Hepatocyte (in vitro differentiated cells): ENCODE results near the gene RALA. TPM values are rescaled to one million over a fixed set of nuclear protein-coding genes. Genes with fewer than 3 reads are reported as not detected.
"Not testable (repeated sequence)": the region's sequence is repeated elsewhere in the genome, so short reads cannot be mapped to it uniquely, and the experiment has no call there.

Experiments
- DNase-seq: peaks from one replicate; pipeline ENCODE4 v3.0.0-alpha.2; 2016; ENCODE audit warnings: low spot score
- H2AFZ ChIP-seq: fragments of 200-600 bp; sonication (generic); 2 replicates; pipeline ENCODE4 v1.6.0; 2016; ENCODE audit warnings: antibody characterized with exemption, mild to moderate bottlenecking
- H3K27ac ChIP-seq: fragments of 200-600 bp; sonication (generic); 2 replicates; pipeline ENCODE4 v1.5.1; 2016; ENCODE audit warnings: mild to moderate bottlenecking
- H3K27me3 ChIP-seq: fragments of 200-600 bp; sonication (generic); 2 replicates; pipeline ENCODE4 v1.6.1; 2016
- H3K36me3 ChIP-seq: fragments of 200-600 bp; sonication (generic); replicated peaks from 2 replicates; pipeline ENCODE4 v1.5.1; 2016; ENCODE audit warnings: low read depth; ENCODE audit not compliant: insufficient read depth
- H3K4me1 ChIP-seq: fragments of 200-600 bp; sonication (generic); 2 replicates; pipeline ENCODE4 v1.5.1; 2016; ENCODE audit warnings: mild to moderate bottlenecking, moderate library complexity; ENCODE audit not compliant: insufficient read depth
- H3K4me2 ChIP-seq: fragments of 200-600 bp; sonication (generic); 2 replicates; pipeline ENCODE4 v1.6.0; 2016
- H3K4me3 ChIP-seq: fragments of 200-600 bp; sonication (generic); 2 replicates; pipeline ENCODE4 v1.5.1; 2016; ENCODE audit warnings: mild to moderate bottlenecking
- H3K79me2 ChIP-seq: fragments of 200-600 bp; sonication (generic); 2 replicates; pipeline ENCODE4 v1.6.0; 2017; ENCODE audit warnings: mild to moderate bottlenecking
- H3K9me2 ChIP-seq: fragments of 200-600 bp; sonication (generic); replicated peaks from 2 replicates; pipeline ENCODE4 v1.6.0; 2017; ENCODE audit warnings: mild to moderate bottlenecking; ENCODE audit not compliant: insufficient read depth
- H3K9me3 ChIP-seq: fragments of 200-600 bp; sonication (generic); 2 replicates; pipeline ENCODE4 v1.5.1; 2016; ENCODE audit warnings: low read depth, mild to moderate bottlenecking
- H4K20me1 ChIP-seq: fragments of 200-600 bp; sonication (generic); 2 replicates; pipeline ENCODE4 v1.6.0; 2016; ENCODE audit warnings: mild to moderate bottlenecking; ENCODE audit not compliant: insufficient read depth, poor library complexity, severe bottlenecking
- EZH2 ChIP-seq: fragments of 200-600 bp; sonication (generic); IDR thresholded peaks from 2 replicates; pipeline ENCODE4 v1.6.1; 2016; ENCODE audit warnings: antibody characterized with exemption, mild to moderate bottlenecking, borderline replicate concordance
- EZH2phosphoT487 ChIP-seq: fragments of 200-600 bp; sonication (generic); IDR thresholded peaks from one replicate; pipeline ENCODE4 v1.6.1; 2018; ENCODE audit warnings: antibody characterized with exemption, mild to moderate bottlenecking, low read depth, moderate library complexity; ENCODE audit not compliant: unreplicated experiment, severe bottlenecking
- WGBS: methylation state at CpG from one replicate; pipeline ENCODE4 v1.1.6; 2016; ENCODE audit warnings: low lambda C conversion rate; ENCODE audit errors: missing lambda C conversion rate; 5-methylcytosine and 5-hydroxymethylcytosine counted together
- polyA plus RNA-seq: library from polyadenylated mRNA; unstranded; fragments of >200 nt; fragmentation: Nextera tagmentation; extraction: Ambion mirVana; gene quantifications from 2 replicates; pipeline ENCODE4 v1.2.1, GENCODE V29; 2016
- total RNA-seq: library from RNA; depleted of rRNA; stranded (reverse); fragments of >200 nt; gene quantifications from 2 replicates; pipeline ENCODE4 v1.2.3, GENCODE V29; 2014
- TF ChIP-seq, protein P1 (sequence below): fragments of 200-600 bp; sonication (generic); IDR thresholded peaks from 2 replicates; pipeline ENCODE4 v1.5.1; 2016; ENCODE audit warnings: antibody characterized with exemption, mild to moderate bottlenecking; ENCODE audit not compliant: poor library complexity

RALA gene
- total and polyA plus RNA-seq, 2 experiments from 2014 or later: 25.5 to 42.8 TPM

DNA sequence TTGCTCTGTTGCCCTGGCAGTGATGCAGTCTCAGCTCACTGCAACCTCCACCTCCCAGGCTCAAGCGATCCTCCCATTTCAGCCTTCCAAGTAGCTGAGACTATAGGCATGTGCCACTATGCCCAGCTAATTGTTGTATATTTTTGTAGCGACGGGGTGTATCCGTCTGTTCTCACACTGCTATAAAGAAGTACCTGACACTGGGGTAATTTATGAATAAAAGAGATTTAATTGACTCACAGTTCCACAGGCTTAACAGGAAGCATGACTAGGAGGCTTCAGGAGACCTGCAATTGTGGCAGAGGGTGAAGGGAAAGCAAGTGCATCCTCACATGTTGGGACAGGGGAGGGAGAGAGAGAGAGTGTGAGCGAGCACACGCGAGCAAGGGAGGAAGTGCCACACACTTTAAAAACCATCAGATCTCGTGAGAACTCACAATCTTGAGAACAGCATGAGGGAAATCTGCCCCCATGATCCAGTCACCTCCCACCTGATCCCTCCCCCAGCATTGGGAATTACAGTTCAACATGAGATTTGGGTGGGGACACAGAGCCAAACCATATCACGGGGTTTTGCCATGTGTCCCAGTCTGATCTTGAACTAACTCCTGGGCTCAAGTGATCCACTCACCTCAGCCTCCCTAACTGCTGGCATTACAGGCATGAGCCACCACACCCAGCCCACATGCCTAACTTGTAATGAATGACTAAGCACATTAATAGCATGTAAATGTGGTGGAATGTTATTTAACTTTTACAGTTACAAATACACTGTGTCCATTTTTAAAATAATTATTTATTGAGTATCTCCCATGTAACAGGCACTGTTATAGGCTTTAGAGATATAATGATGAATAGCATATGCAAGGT is 65.5 kb downstream of the RALA start:
- no peak overlapping the region for H2AFZ ChIP-seq
- 98% methylated on average over 9 of the region's 9 CpGs for WGBS
- H3K79me2 ChIP-seq: peaks cover 41% of the 10 kb centered on the region
- no peak overlapping the region for H3K27ac ChIP-seq
- no peak for DNase-seq
- H3K9me3 ChIP-seq: no peaks in the 10 kb centered on the region
- no peaks in the 10 kb centered on the region for H3K9me2 ChIP-seq
- H3K4me2 ChIP-seq: no peak overlapping the region
- peaks cover 16% of the 10 kb centered on the region for H3K4me1 ChIP-seq
- peaks cover 5% of the 10 kb centered on the region for H3K36me3 ChIP-seq
- TF ChIP-seq, protein P1, sequence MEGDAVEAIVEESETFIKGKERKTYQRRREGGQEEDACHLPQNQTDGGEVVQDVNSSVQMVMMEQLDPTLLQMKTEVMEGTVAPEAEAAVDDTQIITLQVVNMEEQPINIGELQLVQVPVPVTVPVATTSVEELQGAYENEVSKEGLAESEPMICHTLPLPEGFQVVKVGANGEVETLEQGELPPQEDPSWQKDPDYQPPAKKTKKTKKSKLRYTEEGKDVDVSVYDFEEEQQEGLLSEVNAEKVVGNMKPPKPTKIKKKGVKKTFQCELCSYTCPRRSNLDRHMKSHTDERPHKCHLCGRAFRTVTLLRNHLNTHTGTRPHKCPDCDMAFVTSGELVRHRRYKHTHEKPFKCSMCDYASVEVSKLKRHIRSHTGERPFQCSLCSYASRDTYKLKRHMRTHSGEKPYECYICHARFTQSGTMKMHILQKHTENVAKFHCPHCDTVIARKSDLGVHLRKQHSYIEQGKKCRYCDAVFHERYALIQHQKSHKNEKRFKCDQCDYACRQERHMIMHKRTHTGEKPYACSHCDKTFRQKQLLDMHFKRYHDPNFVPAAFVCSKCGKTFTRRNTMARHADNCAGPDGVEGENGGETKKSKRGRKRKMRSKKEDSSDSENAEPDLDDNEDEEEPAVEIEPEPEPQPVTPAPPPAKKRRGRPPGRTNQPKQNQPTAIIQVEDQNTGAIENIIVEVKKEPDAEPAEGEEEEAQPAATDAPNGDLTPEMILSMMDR: no peak
- TF ChIP-seq EZH2phosphoT487 (no peak), EZH2 (no peak)
- no peak overlapping the region for H3K4me3 ChIP-seq
- peaks cover 6% of the 10 kb centered on the region for H4K20me1 ChIP-seq
- no peaks in the 10 kb centered on the region for H3K27me3 ChIP-seq

DNA sequence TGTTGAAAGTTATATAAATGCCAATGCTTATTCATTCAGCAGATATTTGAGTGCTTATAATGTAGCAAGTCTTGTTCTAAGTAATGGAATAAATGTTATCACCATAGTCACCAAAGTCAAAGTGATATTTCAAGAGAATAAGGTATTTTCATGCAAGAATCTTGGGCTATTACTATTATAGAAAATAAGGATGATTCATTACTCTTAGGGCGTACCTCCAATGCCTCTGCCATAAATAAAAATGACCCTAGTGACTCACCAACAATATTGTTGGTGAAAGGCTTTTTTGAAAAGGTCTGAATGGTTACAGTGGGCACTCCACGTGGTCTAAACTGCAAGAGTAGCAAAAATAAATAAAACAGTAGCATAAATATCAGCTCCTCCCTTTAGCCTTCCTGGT is 68.4 kb downstream of the RALA start:
- WGBS: 95% methylated on average over 2 of the region's 2 CpGs
- H3K36me3 ChIP-seq: peaks cover 11% of the 10 kb centered on the region
- no peaks in the 10 kb centered on the region for H3K9me3 ChIP-seq
- no peak overlapping the region for H3K27ac ChIP-seq
- H3K9me2 ChIP-seq: no peaks in the 10 kb centered on the region
- H3K27me3 ChIP-seq: no peaks in the 10 kb centered on the region
- no peaks in the 10 kb centered on the region for H3K4me1 ChIP-seq
- no peak overlapping the region for H3K4me3 ChIP-seq
- H3K4me2 ChIP-seq: no peak overlapping the region
- no peak for TF ChIP-seq EZH2
- no peaks in the 10 kb centered on the region for H4K20me1 ChIP-seq
- DNase-seq: no peak
- H3K79me2 ChIP-seq: peaks cover 11% of the 10 kb centered on the region
- no peak overlapping the region for H2AFZ ChIP-seq

DNA sequence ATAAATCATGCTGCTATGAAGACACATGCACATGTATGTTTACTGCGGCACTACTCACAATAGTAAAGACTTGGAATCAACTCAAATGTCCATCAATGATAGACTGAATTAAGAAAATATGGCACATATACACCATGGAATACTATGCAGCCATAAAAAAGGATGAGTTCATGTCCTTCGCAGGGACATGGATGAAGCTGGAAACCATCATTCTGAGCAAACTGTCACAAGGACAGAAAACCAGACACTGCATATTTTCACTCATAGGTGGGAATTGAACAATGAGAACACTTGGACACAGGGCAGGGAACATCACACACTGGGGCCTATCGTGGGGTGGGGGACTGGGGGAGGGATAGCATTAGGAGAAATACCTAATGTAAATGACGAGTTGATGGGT is 69.7 kb downstream of the RALA start:
- peaks cover 15% of the 10 kb centered on the region for H3K36me3 ChIP-seq
- 98% methylated on average over 4 of the region's 4 CpGs for WGBS
- H3K27ac ChIP-seq, H3K9me2 ChIP-seq, H3K4me3 ChIP-seq, DNase-seq, H3K9me3 ChIP-seq, H3K4me2 ChIP-seq, H2AFZ ChIP-seq, H3K27me3 ChIP-seq, H3K4me1 ChIP-seq, H3K79me2 ChIP-seq, H4K20me1 ChIP-seq: not testable (repeated sequence)

DNA sequence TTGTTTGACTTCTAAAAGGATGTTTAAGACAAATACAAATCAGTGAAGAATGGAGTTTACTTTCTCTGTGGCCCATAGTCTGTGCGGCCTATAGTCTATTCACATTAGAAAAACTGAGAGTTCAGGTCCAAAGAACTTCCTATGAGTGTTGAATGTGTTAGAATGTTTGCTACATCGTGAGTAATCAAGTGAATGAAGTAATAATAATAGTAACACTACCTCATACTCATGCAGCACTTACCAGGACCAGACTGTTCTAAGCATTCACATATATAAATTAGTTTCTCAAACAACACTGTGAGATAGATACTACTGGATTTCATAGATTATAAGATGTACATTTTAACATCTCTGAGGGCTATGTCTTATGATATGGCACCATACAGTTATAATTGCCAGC is 70.4 kb downstream of the RALA start:
- no peak for DNase-seq
- no peaks in the 10 kb centered on the region for H3K79me2 ChIP-seq
- H3K9me2 ChIP-seq: no peaks in the 10 kb centered on the region
- no peaks in the 10 kb centered on the region for H3K27me3 ChIP-seq
- no peak overlapping the region for H3K27ac ChIP-seq
- no peaks in the 10 kb centered on the region for H4K20me1 ChIP-seq
- TF ChIP-seq, protein P1: no peak
- TF ChIP-seq EZH2: no peak
- no peaks in the 10 kb centered on the region for H3K4me1 ChIP-seq
- no peak overlapping the region for H2AFZ ChIP-seq
- no peaks in the 10 kb centered on the region for H3K9me3 ChIP-seq
- no peak overlapping the region for H3K4me3 ChIP-seq
- WGBS: 89% methylated on average over 2 of the region's 2 CpGs
- H3K4me2 ChIP-seq: no peak overlapping the region
- H3K36me3 ChIP-seq: peaks cover 17% of the 10 kb centered on the region
